ENCODE measurements around the gene TAS2R9.

The TAS2R9 gene

GRCh38 chr12:10779103-10779502 lies 30.9 kb downstream of the TAS2R9 start:
- Mint-ChIP-seq H3K9me3 (no peaks in the 10 kb centered on the region), H3K4me3 (no peak overlapping the region), H3K4me1 (no peaks in the 10 kb centered on the region), H3K27ac (no peak overlapping the region), H3K27me3 (ENCODE audit: low read depth) (no peaks in the 10 kb centered on the region), H3K36me3 (ENCODE audit: low read depth) (no peaks in the 10 kb centered on the region)
- no peak for TF ChIP-seq CTCF (IDR thresholded peaks at IDR 0.05; ENCODE audit: unreplicated experiment in 3 of 3)

GRCh38 chr12:10771132-10771733 lies 38.7 kb downstream of the TAS2R9 start:
- Mint-ChIP-seq H3K4me3 (no peak overlapping the region), H3K27me3 (ENCODE audit: low read depth) (peaks cover 15% of the 10 kb centered on the region), H3K36me3 (ENCODE audit: low read depth) (no peaks in the 10 kb centered on the region), H3K9me3 (no peaks in the 10 kb centered on the region), H3K4me1 (no peaks in the 10 kb centered on the region), H3K27ac (no peak overlapping the region)
- TF ChIP-seq CTCF (IDR thresholded peaks at IDR 0.05; ENCODE audit: unreplicated experiment in 3 of 3) = peak; percentile 60 to 73 (median 61)

GRCh38 chr12:10759657-10760056 lies 50.3 kb downstream of the TAS2R9 start:
- no peak for TF ChIP-seq CTCF (IDR thresholded peaks at IDR 0.05; ENCODE audit: unreplicated experiment in 3 of 3)
- no peaks in the 10 kb centered on the region for H3K36me3 Mint-ChIP-seq (ENCODE audit: low read depth)
- H3K9me3 Mint-ChIP-seq = peaks cover 10% of the 10 kb centered on the region
- H3K4me1 Mint-ChIP-seq = no peaks in the 10 kb centered on the region
- no peak overlapping the region for H3K27ac Mint-ChIP-seq
- no peaks in the 10 kb centered on the region for H3K27me3 Mint-ChIP-seq (ENCODE audit: low read depth)
- H3K4me3 Mint-ChIP-seq = no peak overlapping the region

Measured in nephron (organoid).